HG02623 (cell line): ENCODE measurements around the gene TRIO.
"Not testable (repeated sequence)": the region's sequence is repeated elsewhere in the genome, so short reads cannot be mapped to it uniquely, and the experiment has no call there.

Experiments
- ATAC-seq: cut with Tn5 transposase; IDR thresholded peaks from one replicate; pipeline ENCODE4 v1.9.1; 2021; ENCODE audit warnings: moderate library complexity; ENCODE audit not compliant: unreplicated experiment

TRIO gene

DNA sequence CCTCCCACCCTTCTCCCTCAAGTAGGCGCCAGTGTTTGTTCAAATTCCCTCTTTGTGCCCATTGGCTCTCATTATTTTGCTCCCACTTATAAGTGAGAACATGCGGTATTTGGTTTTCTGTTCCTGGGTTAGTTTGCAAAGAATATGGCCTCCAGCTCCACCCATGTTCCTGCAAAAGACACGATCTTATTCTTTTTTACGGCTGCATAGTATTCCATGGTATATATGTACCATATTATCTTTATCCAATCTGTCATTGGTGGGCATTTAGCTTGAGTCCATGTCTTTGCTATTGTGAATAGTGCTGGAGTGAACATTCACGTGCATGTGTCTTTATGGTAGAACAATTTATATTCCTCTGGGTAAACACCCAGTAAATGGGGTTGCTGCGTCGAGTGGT lies 375.5 kb downstream of the TRIO start:
- no peak for ATAC-seq

DNA sequence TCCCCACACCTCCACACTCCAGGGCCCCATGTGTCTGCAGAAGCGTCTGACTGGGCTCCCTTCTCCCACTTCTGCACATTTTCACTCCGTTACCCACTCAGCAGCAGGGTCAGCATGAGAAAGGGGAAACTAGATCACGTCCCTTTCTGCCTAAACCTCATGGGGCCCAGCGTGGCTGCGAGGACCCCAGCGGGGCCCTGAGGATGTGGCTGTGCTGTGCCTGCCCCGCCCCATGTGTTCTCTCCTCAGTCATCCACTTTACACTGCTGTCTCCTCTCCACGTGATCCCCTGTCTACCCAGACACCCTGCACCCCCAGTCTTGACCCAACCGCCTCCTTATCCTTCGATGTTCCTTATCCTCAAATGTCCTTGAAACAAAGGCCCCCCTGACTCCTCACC lies 378.6 kb downstream of the TRIO start:
- ATAC-seq, result no peak

DNA sequence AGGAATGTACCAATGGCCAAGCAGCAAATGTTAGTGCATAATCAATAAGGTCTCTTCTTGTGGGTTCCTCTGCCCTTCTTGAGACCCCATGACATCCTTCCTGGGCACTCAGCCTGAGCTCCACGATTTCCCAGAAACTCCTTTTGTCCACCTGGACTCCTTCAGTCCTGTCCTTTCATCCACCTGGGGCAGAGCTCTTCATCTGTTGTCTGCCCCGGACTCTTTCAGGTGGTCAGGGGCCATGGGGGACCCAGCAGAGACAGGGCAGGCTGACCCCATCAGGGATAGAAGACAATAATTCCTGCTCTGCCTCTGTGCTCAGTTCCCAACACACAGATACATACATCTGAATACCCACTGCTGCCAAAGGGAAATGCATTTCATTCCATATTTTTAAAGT lies 379.6 kb downstream of the TRIO start:
- ATAC-seq, result no peak

DNA sequence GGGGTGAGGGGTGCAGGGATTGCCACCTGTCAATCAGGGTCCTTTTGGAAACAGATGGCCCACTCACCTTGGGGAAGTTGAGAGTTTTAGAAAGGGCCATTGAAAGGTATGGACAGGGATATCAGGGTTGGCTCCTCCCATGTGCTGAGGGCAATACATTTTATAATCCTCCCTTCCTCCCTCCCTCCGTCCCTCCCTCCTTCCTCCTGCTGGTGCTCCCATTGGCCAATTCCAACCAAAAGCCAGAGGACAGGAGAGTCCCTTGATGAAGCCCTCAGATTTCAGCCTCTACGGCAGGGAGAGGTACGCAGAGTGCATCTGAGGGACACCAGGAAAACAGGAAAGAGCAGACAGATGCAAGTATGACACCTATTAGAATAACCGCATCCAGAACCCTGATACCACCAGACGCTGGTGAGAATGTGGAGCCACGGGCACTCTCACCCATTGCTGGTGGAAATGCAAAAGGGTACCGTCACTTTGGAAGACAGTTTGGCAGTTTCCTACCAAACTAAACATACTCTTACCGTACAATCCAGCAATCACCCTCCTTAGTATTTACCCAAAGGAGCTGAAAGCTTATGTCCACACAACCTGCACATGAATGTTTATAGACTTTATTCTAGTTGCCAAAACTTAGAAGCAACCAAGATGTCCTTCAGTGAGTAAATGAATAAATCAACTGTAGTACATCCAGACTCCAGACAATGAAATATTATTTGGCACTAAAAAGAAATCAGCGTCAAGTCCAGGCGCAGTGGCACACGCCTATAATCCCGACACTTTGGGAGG lies 380.3 kb downstream of the TRIO start:
- ATAC-seq, result no peak

DNA sequence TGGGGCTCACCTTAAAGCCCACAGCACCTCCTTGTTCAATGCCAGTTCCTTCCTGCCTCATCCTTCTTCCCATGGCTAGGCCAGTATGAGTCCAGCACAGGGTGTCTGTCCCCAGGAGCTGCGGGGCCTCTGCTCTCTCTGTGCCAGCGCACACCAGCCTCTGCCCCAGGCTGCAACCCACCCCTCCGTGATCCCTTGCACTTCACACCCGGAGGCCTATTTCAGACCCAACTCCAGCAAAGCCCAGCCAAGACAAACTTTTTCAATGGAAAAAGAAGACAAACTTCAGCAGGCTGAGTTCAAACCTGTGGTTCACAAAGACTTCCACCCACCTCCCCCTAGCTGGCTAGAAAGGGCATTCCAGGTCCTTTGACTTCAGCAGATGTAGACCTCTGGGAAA lies 382.3 kb downstream of the TRIO start:
- no peak for ATAC-seq

DNA sequence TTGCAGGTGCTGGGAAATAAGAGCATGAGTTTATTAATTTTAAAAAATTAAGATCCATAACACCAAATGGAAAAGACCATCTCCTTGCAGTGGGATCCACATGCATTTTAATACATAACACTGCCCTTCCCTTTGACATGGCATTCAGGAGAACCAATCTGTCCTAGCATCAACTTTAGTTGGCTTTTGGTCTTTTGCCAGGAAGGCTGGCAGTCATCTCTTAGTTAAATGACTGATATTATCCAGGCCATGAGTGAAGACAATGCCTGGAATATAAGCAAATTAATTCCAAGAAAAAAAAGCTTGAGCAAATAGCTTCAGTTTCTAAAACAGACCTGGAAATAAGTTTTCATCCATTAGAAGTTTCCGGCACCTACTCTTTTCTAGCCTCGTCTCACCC lies 383.4 kb downstream of the TRIO start:
- ATAC-seq, result no peak

DNA sequence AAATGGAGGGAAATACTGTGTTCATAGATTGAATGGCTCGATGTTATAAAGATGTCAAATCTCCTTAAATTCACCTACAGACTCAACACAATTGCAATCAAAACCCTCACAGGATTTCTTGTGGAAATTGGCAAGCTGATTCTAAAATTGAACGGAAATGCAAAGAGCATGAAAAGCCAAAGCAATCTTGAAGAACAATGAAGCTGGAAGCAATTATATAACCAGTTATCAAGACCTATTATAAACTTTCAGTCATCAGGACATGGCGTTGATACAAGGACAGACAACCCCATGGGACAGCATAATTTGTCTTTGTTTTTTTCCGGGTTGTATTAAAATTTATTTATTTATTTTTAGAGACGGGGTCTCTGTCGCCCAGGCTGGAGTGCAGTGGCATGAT lies 385.0 kb downstream of the TRIO start:
- no peak for ATAC-seq

DNA sequence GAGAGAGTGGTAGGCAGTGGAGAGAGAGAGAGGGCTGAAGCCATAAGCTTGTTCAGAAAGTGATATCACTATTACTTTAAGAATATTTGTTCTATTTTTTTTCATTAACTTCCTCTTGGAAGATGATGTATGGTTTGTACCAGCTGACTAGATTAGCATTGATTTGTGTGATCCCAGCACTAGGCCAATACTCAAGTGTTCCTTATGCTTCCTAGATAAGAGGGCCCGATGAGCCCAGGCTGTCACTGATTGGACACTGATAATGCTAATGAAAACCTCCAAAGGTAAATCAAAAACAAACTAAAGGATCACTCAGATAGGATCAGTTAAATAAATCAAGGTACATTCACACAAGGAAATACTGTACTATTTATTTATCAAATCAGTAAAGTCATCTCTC lies 385.8 kb downstream of the TRIO start:
- no peak for ATAC-seq

DNA sequence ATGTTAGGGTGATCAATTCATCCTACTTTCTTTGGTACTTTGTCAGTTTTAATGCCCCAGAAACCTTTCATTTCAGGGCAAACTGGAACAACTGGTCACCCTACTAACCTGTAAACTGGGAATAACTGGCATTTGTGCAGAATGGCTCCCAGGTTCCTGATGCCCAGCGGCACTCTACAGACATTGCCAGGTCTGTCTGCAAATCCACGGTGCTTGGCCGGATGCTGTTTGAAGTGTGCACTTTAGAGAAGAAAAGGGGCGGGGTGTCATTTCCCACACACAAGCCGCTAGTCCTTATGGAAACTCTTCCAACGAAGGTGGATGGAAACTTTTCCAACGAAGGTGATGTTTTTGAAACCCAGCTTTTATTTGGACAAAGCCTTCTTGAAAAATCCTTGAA lies 388.5 kb downstream of the TRIO start:
- no peak for ATAC-seq

DNA sequence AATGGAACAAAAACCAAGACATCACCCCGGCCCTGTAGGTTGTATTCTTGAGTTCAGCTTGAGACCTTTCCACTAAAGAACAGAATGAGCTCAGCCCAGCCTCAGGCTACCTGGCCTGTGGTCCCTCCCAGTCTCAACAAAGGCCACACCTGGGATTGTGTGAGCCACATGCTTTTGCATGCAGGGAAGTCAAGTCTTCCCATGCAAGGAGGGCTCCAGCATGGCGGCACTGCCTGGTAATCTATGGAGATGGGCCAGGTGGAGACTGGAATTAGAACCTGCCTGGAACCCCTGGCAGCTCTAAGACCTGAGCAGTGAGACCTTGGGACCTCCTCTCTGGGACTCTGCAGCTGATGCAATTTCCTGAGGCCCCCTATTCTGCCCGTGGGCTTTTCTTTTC lies 389.0 kb downstream of the TRIO start:
- ATAC-seq, result no peak

DNA sequence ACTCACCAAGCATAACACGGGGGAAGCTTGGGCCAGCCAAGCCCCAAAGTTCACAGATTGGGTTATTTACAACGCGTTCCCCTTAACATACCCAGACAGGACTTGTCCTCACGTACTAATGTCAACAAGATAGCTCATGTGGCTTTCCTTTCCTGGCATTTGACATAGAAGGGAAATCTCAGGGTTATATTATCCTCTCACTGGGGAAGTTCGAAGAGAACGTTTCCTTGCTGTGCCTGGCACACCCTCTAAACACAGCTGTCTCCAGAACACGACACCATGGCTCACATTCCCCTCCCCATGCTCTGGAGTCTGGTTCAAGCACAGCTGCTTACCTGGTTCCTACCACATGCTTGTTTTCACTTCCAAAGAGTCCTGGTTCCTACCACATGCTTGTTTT lies 391.6 kb downstream of the TRIO start:
- ATAC-seq, result no peak

DNA sequence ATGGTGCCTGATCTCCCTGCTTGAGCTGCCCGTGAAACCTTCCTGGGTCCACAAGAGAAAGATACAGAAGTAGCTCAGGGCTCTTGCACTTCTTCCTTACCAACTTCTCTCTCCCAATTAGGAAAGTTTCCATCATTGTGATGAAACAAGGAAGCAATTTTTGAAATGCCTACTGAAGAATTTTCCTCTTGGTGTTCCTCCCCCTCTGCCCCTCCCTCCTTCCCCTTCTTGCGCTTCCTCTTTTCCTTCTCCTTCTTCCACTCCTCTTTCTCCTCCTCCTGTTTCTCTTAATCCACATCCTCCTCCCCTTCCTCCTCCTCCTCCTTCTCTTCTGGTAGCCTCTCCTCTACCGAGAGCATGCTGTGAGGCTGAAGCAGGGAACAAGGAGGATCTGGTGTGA lies 402.2 kb downstream of the TRIO start:
- no peak for ATAC-seq

DNA sequence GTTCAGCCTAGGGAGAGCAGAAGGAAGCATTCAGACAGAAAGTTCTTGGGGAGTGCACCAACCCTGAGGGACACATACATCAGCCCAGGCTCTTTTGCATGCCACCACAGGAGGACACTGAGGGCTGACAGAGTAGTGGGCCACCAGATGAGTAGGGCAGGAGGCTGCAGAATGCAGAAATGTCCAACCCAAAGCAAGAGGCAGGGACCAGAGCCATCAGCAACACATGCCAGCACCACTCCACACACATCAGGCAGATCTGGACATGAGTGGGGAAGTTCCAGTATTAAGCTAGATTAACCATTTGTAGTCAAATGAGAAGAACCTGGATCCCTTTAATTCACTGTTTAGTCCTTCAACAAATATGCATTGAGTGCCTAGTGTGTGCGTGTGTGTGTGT lies 402.7 kb downstream of the TRIO start:
- ATAC-seq, result no peak

DNA sequence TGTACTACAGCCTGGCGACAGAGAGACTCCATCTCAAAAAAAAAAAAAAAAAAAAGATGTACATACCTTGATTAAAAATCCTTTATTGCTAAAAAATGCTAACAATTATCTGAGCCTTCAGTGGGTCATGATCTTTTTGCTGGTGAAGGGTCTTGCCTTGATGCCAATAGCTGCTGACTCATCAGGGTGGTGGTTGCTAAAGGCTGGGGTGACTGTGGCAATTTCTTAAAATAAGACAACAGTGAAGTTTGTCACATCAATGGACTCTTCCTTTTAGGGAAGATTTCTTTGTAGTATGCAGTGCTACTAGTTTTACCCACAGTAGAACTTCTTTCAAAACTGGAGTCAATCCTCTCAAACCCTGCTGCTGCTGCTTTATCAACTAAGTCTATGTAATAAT lies 404.5 kb downstream of the TRIO start:
- ATAC-seq, result no peak

DNA sequence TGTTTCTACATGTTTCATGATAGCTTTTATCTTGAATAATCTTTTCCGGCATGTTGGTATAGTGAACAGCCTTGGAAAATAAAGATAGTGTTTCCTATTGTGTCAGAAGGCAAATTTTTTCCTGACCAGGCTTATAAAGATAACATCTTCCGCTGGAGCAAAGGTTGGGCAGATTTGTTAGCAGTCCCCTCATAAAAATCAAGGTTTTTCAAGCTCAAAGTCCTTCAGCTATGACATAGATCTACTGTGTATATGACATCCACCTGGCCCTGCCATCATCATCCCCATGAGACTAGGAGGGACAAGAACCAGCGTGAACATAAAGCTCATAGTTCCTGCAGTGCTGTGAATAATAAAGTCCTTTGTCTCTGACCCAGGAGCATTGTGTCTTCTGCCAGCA lies 408.1 kb downstream of the TRIO start:
- ATAC-seq, result no peak

DNA sequence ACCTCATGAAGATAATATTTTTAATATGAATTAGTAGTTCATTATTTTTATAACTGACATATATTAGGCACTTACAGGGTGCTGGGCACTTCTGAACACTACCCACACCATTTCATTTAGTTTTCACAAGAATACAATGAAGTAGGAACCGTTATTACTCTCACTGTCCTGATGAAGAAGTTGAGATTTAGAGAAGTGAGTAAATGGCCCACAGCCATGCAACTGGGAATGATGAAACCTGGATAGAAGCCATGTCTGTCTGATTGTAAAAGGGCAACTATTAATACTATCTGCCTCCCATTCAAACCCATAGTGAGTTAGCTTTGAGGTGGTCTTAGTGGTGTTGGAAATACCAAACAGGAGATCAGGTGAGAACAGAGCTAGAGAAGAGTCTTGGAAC lies 408.9 kb downstream of the TRIO start:
- ATAC-seq, result no peak

DNA sequence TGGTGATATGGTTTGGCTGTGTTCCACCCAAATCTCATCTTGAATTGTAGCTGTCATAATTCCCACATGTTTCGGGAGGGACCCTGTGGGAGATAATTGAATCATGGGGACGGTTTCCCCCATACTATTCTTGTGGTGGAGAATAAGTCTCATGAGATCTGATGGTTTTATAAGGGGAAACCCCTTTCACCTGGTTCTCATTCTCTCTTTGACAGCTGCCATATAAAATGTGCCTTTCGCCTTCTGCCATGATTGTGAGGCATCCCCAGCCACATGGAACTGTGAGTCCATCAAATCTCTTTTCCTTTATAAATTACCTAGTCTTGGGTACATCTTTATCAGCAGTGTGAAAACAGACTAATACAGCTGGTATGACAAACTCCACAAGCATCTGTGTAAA lies 411.1 kb downstream of the TRIO start:
- not testable (repeated sequence) for ATAC-seq

DNA sequence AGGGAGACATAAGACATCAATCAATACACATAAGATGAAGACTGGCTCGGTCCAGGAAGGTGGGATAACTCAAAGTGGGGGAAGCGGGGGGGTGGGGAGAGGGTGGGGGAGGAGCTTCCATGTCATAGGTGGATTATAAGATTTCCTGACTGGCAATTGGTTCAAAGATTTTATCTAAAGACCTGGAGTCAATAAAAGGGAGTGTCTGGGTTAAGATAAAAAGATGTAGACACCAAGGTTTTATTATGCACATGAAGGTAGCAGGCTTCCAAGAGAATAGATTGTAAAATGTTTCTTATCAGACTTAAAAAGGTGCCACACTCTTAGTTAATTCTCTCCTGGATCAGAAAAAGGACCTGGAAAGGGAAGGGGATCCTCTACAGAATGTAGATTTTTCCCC lies 412.9 kb downstream of the TRIO start:
- ATAC-seq, result no peak

DNA sequence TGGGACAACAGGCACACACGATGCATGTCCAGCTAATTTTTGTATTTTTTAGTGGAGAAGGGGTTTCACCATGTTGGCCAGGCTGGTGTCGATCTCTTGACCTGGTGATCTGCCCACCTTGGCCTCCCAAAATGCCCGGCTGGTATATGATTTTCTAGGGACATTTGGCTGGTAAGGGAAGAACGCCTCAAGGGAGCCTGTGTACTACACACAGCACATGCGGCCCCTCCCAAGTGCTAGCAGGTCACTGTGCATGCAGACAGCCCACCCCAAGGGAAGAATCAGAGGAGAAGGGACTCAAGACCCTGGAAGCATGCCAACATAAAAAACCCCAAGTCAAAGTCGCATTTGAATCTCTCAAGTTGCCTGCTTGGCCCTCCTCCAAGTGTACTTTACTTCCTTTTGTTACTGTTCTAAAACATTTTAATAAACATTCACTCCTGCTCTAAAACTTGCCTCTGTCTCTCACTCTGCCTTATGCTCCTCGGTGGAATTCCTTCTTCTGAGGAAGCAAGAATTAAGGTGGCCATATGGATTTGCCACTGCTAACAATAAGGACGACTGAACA lies 414.1 kb downstream of the TRIO start:
- ATAC-seq, result no peak

DNA sequence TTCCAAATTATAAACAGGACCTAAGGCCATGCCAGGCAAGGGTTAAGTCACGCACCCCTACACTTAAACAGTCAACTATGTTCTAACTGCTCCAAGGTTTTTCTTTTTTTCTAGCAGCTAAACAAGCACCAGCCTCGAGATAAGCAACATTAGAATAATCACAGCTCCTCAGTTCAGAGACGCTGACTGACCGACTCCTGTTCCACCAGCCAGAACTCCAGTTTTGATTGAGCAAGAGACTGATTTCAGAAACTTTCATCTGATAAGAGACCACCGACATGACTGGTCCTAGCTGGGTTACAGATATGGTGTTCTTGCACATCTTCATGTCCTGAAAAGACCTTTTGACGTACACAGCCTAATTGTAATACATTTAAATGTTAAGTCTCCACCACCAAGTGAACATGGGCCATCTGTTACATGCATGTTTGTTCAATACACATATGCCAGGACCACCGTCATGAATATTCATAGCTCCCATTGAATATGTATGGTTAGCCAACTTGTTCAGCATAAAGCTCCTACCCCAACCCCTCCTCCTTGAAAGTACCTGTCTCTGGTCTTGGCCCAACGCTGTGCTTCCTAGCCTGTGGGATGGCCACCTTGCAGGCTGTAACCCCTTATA lies 414.8 kb downstream of the TRIO start:
- ATAC-seq, result no peak
